MM.1S (cell line): ENCODE measurements around the gene SLC5A9.

Experiments
- CTCF ChIP-seq: fragments of 300-600 bp; sonication (generic); IDR thresholded peaks from 2 replicates; pipeline ENCODE4 v1.5.1; 2016; ENCODE audit warnings: antibody characterized with exemption, low read length, mixed read lengths
- EZH2 ChIP-seq: fragments of 300-600 bp; sonication (generic); optimal IDR thresholded peaks from 2 replicates; pipeline ENCODE3; 2017; ENCODE audit warnings: low read depth, mild to moderate bottlenecking, antibody characterized with exemption, low read length, mixed read lengths
- EZH2phosphoT487 ChIP-seq: fragments of 300-600 bp; sonication (generic); IDR thresholded peaks from 2 replicates; pipeline ENCODE4 v1.6.1; 2018; ENCODE audit warnings: antibody characterized with exemption, low read length

- no peak for TF ChIP-seq CTCF
- no peak for TF ChIP-seq EZH2
- no peak for TF ChIP-seq EZH2phosphoT487
Observed at GRCh38 chr1:48292706-48293105, 70.2 kb downstream of the SLC5A9 start.
